Esophagus muscularis mucosa (tissue), 4 donors: ENCODE measurements around the gene C12orf42. TPM values are rescaled to one million over a fixed set of nuclear protein-coding genes. Genes with fewer than 3 reads are reported as not detected.

Experiments
- DNase-seq: peaks from one replicate; pipeline ENCODE4 v3.0.0-alpha.2; 2017; ENCODE audit errors: extremely low spot score
- H3K27ac ChIP-seq, 4 donors: fragments of 200-600 bp; sonication (generic); replicated peaks in 1 of 4; 1 replicate in 3 of 4; 2 replicates in 1 of 4; pipeline ENCODE4 v1.5.1; 2016 to 2019; ENCODE audit warnings: mild to moderate bottlenecking in 1 of 4
- H3K27me3 ChIP-seq, 4 donors: fragments of 200-600 bp; sonication (generic); one replicate each; pipeline versions ENCODE4 v1.5.1 to v1.6.0; 2016 to 2019
- H3K36me3 ChIP-seq, 4 donors: fragments of 200-600 bp; sonication (generic); one replicate each; pipeline ENCODE4 v1.5.1; 2016 to 2019
- H3K4me1 ChIP-seq, 4 donors: fragments of 200-600 bp; sonication (generic); one replicate each; pipeline ENCODE4 v1.5.1; 2016 to 2019
- H3K4me3 ChIP-seq, 4 donors: fragments of 200-600 bp; sonication (generic); 1 replicate in 2 of 4; 2 replicates in 2 of 4; pipeline ENCODE4 v1.5.1; 2016 to 2019; ENCODE audit warnings: mild to moderate bottlenecking in 4 of 4, moderate library complexity in 1 of 4
- H3K9me3 ChIP-seq, 4 donors: fragments of 200-600 bp; sonication (generic); 1 replicate in 3 of 4; 2 replicates in 1 of 4; pipeline ENCODE4 v1.5.1; 2016 to 2019
- EP300 ChIP-seq: sonication (generic); formaldehyde crosslinking; IDR thresholded peaks from one replicate; pipeline ENCODE4 v1.6.1; 2017; ENCODE audit warnings: antibody characterized with exemption
- POLR2A ChIP-seq: fragments of 450-650 bp; IDR thresholded peaks from one replicate; pipeline ENCODE4 v1.6.1; 2017; ENCODE audit warnings: antibody characterized with exemption, moderate library complexity, mild to moderate bottlenecking, low read depth
- POLR2AphosphoS5 ChIP-seq, 2 donors: sonication (generic); formaldehyde crosslinking; IDR thresholded peaks; one replicate each; pipeline ENCODE4 v1.6.1; 2017; ENCODE audit warnings: antibody characterized with exemption in 2 of 2
- WGBS: methylation state at CpG from one replicate; pipeline ENCODE4 v1.1.5; 2018; 5-methylcytosine and 5-hydroxymethylcytosine counted together
- intact Hi-C: fragments of 100-400 bp; cut with DNase I; formaldehyde crosslinking; loops from one replicate; pipeline ENCODE4 v1.15.1; 2023
- total RNA-seq, 4 donors: library from RNA; depleted of rRNA; stranded (reverse); fragments of >200 nt; gene quantifications; one replicate each; pipeline versions ENCODE4 v1.1.0 to v1.2.1, GENCODE V29; 2016
- TF ChIP-seq, protein P1 (sequence below), 3 experiments: fragments of 200-600 bp in 2 of 3; fragments of 450-650 bp in 1 of 3; sonication (generic) in 2 of 3; IDR thresholded peaks; one replicate each; pipeline ENCODE4 v1.5.1; 2017 to 2019; ENCODE audit warnings: antibody characterized with exemption in 3 of 3, mild to moderate bottlenecking in 2 of 3, moderate library complexity in 1 of 3

Gene C12orf42
- total RNA-seq, 4 donors from 2014 or later, result not detected

DNA sequence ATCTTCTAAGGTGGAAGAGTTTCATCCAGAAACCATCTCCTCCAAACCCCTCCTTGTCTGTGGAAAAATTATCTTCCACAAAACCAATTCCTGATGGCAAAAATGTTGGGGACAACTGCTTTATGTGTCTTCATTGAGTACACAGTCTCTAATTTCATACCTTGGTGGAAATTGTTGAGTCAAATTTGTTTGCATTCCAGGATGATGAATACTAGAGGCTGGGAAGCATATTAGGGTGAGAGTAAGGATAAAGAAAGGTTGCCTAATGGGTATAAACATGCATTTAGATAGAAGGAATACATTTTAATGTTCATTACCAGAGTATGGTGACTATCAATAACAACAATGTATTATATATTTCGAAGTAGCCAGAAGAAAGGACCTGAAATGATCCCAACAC is 98.2 kb downstream of the C12orf42 start:
- Histone ChIP-seq H3K36me3 (no peaks in the 10 kb centered on the region), H3K27me3 (no peaks in the 10 kb centered on the region)
- no peak for TF ChIP-seq POLR2AphosphoS5 (IDR thresholded peaks at IDR 0.05)
- TF ChIP-seq POLR2A, result no peak
- TF ChIP-seq EP300, result no peak
- TF ChIP-seq, protein P1, sequence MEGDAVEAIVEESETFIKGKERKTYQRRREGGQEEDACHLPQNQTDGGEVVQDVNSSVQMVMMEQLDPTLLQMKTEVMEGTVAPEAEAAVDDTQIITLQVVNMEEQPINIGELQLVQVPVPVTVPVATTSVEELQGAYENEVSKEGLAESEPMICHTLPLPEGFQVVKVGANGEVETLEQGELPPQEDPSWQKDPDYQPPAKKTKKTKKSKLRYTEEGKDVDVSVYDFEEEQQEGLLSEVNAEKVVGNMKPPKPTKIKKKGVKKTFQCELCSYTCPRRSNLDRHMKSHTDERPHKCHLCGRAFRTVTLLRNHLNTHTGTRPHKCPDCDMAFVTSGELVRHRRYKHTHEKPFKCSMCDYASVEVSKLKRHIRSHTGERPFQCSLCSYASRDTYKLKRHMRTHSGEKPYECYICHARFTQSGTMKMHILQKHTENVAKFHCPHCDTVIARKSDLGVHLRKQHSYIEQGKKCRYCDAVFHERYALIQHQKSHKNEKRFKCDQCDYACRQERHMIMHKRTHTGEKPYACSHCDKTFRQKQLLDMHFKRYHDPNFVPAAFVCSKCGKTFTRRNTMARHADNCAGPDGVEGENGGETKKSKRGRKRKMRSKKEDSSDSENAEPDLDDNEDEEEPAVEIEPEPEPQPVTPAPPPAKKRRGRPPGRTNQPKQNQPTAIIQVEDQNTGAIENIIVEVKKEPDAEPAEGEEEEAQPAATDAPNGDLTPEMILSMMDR (IDR thresholded peaks at IDR 0.05), result no peak

DNA sequence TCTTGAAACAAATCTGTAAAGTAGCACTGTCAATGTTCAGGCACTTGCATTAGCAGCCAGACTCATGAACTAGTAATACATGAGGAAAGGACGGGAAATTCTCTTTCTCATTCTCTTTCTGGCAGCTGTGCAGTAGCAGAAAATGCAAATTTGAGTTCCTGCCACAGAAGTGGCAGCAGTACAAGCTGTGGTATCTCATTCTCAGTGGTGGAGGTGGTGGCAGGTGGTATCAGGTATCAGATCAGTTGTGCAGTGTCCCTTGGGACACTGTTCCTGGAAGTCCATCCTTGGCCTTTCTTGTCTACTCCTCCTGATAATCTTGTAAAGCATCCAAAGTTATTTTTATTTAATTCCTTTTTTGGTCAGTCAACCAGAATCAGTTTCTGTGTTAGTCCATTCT is 103.0 kb downstream of the C12orf42 start:
- peaks cover 0 to 7% (median 3%) of the 10 kb centered on the region in 4 donors for H3K9me3 ChIP-seq
- H3K27me3 ChIP-seq, result no peaks in the 10 kb centered on the region
- DNase-seq, result no peak
- H3K27ac ChIP-seq, result no peak overlapping the region
- no peak for TF ChIP-seq EP300
- TF ChIP-seq POLR2A, result no peak
- H3K4me3 ChIP-seq, result no peak overlapping the region
- 77% methylated on average over 1 of the region's 1 CpG for WGBS
- H3K4me1 ChIP-seq, result no peaks in the 10 kb centered on the region
- intact Hi-C loops, result no loop called here
- no peaks in the 10 kb centered on the region for H3K36me3 ChIP-seq

More for the DNA sequence above, 98.2 kb downstream of the C12orf42 start:
- Histone ChIP-seq H3K27ac (no peak overlapping the region), H3K4me1 (no peaks in the 10 kb centered on the region), H3K9me3 (no peaks in the 10 kb centered on the region), H3K4me3 (no peak overlapping the region)
- 0% methylated on average over 1 of the region's 1 CpG for WGBS
- intact Hi-C loops, result no loop called here
- DNase-seq, result no peak

DNA sequence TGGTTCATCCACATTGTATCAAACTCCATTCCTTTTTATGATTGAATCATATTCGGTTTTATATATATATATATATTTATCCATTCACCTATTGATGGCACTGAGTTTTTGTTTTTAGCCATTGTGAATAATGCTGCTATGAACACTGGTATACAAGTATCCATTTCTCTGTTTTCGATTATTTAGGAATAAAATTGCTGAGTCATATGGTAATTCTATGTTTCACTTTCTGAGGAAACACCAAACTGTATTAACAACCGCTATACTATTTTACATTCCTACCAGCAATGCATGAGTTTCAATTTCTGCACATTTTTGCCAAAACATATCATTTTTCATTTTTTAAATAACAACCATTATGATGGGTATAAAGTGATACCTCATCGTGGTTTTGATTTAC is 104.7 kb downstream of the C12orf42 start:
- H3K4me3 ChIP-seq, result no peak overlapping the region
- DNase-seq, result no peak
- no peaks in the 10 kb centered on the region for H3K4me1 ChIP-seq
- H3K27me3 ChIP-seq, result no peaks in the 10 kb centered on the region
- H3K36me3 ChIP-seq, result no peaks in the 10 kb centered on the region
- WGBS, result 88% methylated on average over 4 of the region's 4 CpGs
- peaks cover 0 to 7% (median 3%) of the 10 kb centered on the region in 4 donors for H3K9me3 ChIP-seq
- no peak overlapping the region for H3K27ac ChIP-seq
- TF ChIP-seq POLR2AphosphoS5 (IDR thresholded peaks at IDR 0.05) (no peak), POLR2A (no peak), EP300 (no peak)
- TF ChIP-seq, protein P1 (IDR thresholded peaks at IDR 0.05), result no peak
- intact Hi-C loops, result no loop called here

DNA sequence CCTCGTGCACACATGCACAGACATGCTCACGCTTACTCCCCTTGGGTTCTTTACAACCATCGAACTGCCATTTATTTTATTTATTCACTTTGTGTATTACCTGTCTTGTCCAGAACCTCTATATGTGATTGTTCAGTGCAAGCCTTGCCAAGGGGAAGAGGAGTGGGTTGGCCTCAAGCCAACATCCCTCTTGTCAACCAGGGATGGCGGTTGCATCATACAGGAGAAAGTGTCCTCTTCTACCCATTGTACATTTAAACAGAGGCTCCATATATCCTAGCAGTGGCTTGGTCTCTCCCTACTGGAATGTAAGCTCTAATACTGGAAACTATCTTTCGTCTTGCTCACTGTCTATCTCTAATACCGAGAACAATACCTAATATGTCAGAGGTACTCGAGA is 108.4 kb downstream of the C12orf42 start:
- WGBS, result 85% methylated on average over 7 of the region's 7 CpGs
- Histone ChIP-seq H3K27me3 (no peaks in the 10 kb centered on the region), H3K36me3 (no peaks in the 10 kb centered on the region), H3K9me3 (peaks cover 0 to 7% (median 3%) of the 10 kb centered on the region in 4 donors), H3K27ac (no peak overlapping the region), H3K4me3 (no peak overlapping the region), H3K4me1 (no peaks in the 10 kb centered on the region)
- no peak for DNase-seq
- intact Hi-C loops, result no loop called here
- TF ChIP-seq POLR2A, result no peak
- TF ChIP-seq POLR2AphosphoS5 (IDR thresholded peaks at IDR 0.05), result no peak
- TF ChIP-seq, protein P1 (IDR thresholded peaks at IDR 0.05), result no peak
- no peak for TF ChIP-seq EP300

DNA sequence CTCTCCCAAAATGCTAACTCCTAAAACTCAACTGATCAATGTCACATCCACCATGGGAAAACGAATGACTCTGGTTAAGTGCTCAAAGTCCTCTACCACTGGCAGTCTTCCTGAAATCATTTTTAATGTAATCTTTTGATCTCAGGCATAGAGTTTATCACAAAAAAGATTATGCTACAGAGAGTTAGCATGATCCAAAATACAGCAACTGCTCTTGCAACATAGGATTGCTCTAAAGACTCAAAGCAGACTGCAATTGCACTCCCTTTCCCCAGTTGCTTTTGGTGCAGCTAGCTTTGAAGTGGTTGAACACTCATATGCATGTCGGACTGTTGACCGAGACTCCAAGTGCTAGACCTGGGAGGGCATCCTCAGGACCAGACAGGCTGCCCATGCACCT is 109.3 kb downstream of the C12orf42 start:
- no peak for DNase-seq
- Histone ChIP-seq H3K9me3 (no peaks in the 10 kb centered on the region), H3K27me3 (no peaks in the 10 kb centered on the region), H3K27ac (no peak overlapping the region), H3K4me3 (no peak overlapping the region), H3K36me3 (no peaks in the 10 kb centered on the region), H3K4me1 (no peaks in the 10 kb centered on the region)
- TF ChIP-seq POLR2A (no peak), POLR2AphosphoS5 (IDR thresholded peaks at IDR 0.05) (no peak), EP300 (no peak)
- TF ChIP-seq, protein P1 (IDR thresholded peaks at IDR 0.05), result no peak
- intact Hi-C loops, result no loop called here
- WGBS, result 84% methylated on average over 3 of the region's 3 CpGs
